Dermis blood vessel endothelial cell (primary cell): ENCODE data around the gene TOMT. TPM values are rescaled to one million over a fixed set of nuclear protein-coding genes. Genes with fewer than 3 reads are reported as not detected.
A peak's percentile ranks its signal among the peaks of the same experiment; 100 is the strongest.

Experiments used
- DNase-seq: peaks from one replicate; pipeline ENCODE4 v3.0.0; 2010
- total RNA-seq: library from RNA; depleted of rRNA; stranded (reverse); fragments of >200 nt; gene quantifications from 2 replicates; pipeline ENCODE4 v1.2.3, GENCODE V29; 2014

Gene TOMT
- not detected in 2 replicates for total RNA-seq

- DNase-seq: no peak
These were observed at the start of gene TOMT for GRCh38 chr11:72105888-72106287. Gene TOMT, plus strand, starts transcription at chr11:72105924. Its CDS starts 28 bp downstream, at chr11:72105952.

- no peak for DNase-seq
These were observed 47.2 kb upstream of the TOMT start for GRCh38 chr11:72058416-72059034.

- DNase-seq: no peak
These were observed 43.9 kb upstream of the TOMT start for GRCh38 chr11:72061739-72062396.

- peak; percentile 17 for DNase-seq
These were observed 38.9 kb upstream of the TOMT start for GRCh38 chr11:72066855-72067254.

GRCh38 chr11:72067266-72067665 lies 38.5 kb upstream of the TOMT start:
- DNase-seq: peak; percentile 82

- DNase-seq: no peak
These were observed 38.0 kb upstream of the TOMT start for GRCh38 chr11:72067676-72068075.

- DNase-seq: no peak
These were observed 36.5 kb upstream of the TOMT start for GRCh38 chr11:72069200-72069599.

GRCh38 chr11:72069787-72070251 lies 35.9 kb upstream of the TOMT start:
- peak; percentile 87 for DNase-seq

- DNase-seq: no peak
These were observed 35.2 kb upstream of the TOMT start for GRCh38 chr11:72070491-72070890.

- peak; percentile 85 for DNase-seq
These were observed 33.4 kb upstream of the TOMT start for GRCh38 chr11:72072348-72072747.

GRCh38 chr11:72075109-72075508 lies 30.6 kb upstream of the TOMT start:
- DNase-seq: peak; percentile 28

- DNase-seq: no peak
These were observed 30.0 kb upstream of the TOMT start for GRCh38 chr11:72075756-72076155.

- DNase-seq: no peak
These were observed 27.2 kb upstream of the TOMT start for GRCh38 chr11:72078477-72078876.

- peak; percentile 35 for DNase-seq
These were observed 25.9 kb upstream of the TOMT start for GRCh38 chr11:72079819-72080325.

- peak; percentile 100 for DNase-seq
These were observed 25.2 kb upstream of the TOMT start, which contains the start of the genes LRRC51 and NUMA1 for GRCh38 chr11:72080326-72081183. Gene LRRC51, plus strand, starts transcription at chr11:72080850. Its CDS starts 8,234 bp downstream, at chr11:72089084. Gene NUMA1, minus strand, starts transcription at chr11:72080542. Its CDS starts 44,599 bp downstream, at chr11:72035943.

GRCh38 chr11:72081184-72081644 lies 24.5 kb upstream of the TOMT start:
- DNase-seq: no peak

GRCh38 chr11:72081821-72082453 lies 23.8 kb upstream of the TOMT start:
- DNase-seq: no peak

- DNase-seq: no peak
These were observed 22.3 kb upstream of the TOMT start for GRCh38 chr11:72083414-72083813.

GRCh38 chr11:72084076-72084475 lies 21.6 kb upstream of the TOMT start:
- DNase-seq: no peak

GRCh38 chr11:72084965-72085364 lies 20.8 kb upstream of the TOMT start:
- DNase-seq: no peak

GRCh38 chr11:72085621-72086351 lies 19.9 kb upstream of the TOMT start:
- no peak for DNase-seq
